Measurements from ENCODE around the gene HOXD9. TPM values are rescaled to one million over a fixed set of nuclear protein-coding genes. Genes with fewer than 3 reads are reported as not detected.
A peak's percentile ranks its signal among the peaks of the same experiment; 100 is the strongest.

Gene HOXD9
- total RNA-seq, 1 experiment from 2014 or later = not detected

DNA sequence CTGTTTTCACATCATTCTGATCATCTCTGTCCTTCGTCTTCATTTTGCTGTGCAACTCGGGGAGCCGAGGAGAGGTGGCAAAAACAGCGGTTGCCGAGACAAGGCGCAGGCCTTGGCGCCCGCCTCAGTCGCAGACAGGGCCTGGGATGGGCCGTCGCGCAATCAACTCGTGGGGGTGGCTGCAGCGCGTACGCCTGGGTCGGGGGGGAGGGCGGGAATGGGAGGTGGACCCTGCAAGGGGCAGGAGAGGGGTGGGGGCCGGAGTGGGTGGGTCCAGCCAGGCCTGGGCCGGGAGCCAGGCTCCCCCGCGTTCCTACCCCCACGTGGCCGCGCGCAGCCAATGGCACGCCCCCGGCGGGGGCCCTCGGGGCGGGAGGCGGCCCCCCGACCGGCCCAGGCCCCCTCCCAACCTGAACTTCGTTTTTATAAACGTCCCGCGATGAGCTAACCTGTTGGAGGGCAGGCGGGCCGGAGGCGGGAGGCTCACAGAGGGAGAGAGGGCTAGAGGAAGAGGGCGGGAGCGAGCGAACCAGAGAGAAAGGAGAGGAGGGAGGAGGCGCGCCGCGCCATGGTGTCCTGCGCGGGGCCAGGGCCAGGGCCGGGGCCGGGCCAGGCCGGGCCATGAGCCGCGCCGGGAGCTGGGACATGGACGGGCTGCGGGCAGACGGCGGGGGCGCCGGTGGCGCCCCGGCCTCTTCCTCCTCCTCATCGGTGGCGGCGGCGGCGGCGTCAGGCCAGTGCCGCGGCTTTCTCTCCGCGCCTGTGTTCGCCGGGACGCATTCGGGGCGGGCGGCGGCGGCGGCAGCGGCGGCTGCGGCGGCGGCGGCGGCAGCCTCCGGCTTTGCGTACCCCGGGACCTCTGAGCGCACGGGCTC lies 30.0 kb upstream of the HOXD9 start, which contains the start of gene HOXD13:
Gene HOXD13, plus strand, starts transcription at position 452 of the 875 bp plus-strand sequence. Its CDS starts 170 bp downstream, at position 622.
- no peak within 1 kb of the TSS for H3K27ac Mint-ChIP-seq
- no peaks in the 10 kb centered on the region for H3K9me3 Mint-ChIP-seq
- POLR2A ChIA-PET = no interaction called here
- peaks cover 96% of the 10 kb centered on the region for H3K27me3 Mint-ChIP-seq (ENCODE audit: low read depth)
- peaks cover 9% of the 10 kb centered on the region for H3K36me3 Mint-ChIP-seq
- peak; percentile 45 for ATAC-seq
- peak within 1 kb of the TSS; percentile 61 for H3K4me3 Mint-ChIP-seq
- peaks cover 57% of the 10 kb centered on the region for H3K4me1 Mint-ChIP-seq
- DNase-seq (ENCODE audit: low spot score) = peak; percentile 76
- CTCF ChIA-PET = interaction anchor here (0.5 to 1.2 kb wide), 3 partner anchors 13 to 1033 kb away, joined by 3 to 10 read pairs (median 5); no protein-coding TSS in a partner anchor
- TF ChIP-seq FOXP4 (CRISPR knock-in tag; IDR thresholded peaks at IDR 0.05) (no peak), ZNF263 (CRISPR knock-in tag; IDR thresholded peaks at IDR 0.05; ENCODE audit: low read depth) (no peak), NR2C2 (CRISPR knock-in tag; IDR thresholded peaks at IDR 0.05) (no peak), HMGA2 (CRISPR knock-in tag; IDR thresholded peaks at IDR 0.05) (no peak), KAT7 (CRISPR knock-in tag; IDR thresholded peaks at IDR 0.05; ENCODE audit: borderline replicate concordance) (no peak), GRHL2 (CRISPR knock-in tag; IDR thresholded peaks at IDR 0.05; ENCODE audit: insufficient replicate concordance, severe bottlenecking) (no peak), GABPB1 (CRISPR knock-in tag; IDR thresholded peaks at IDR 0.05) (no peak), PREB (CRISPR knock-in tag; IDR thresholded peaks at IDR 0.05; ENCODE audit: borderline replicate concordance) (no peak), ZNF281 (CRISPR knock-in tag; IDR thresholded peaks at IDR 0.05) (no peak), USF2 (CRISPR knock-in tag; IDR thresholded peaks at IDR 0.05) (peak; percentile 85), JAZF1 (CRISPR knock-in tag; IDR thresholded peaks at IDR 0.05) (no peak), E2F4 (CRISPR knock-in tag; IDR thresholded peaks at IDR 0.05; ENCODE audit: borderline replicate concordance, low read depth) (no peak), USF1 (CRISPR knock-in tag; IDR thresholded peaks at IDR 0.05) (0 out of 2 replicates have a peak, but pooled peaks have one; percentile 31), NFYB (CRISPR knock-in tag; conservative IDR thresholded peaks at IDR 0.05; ENCODE audit: low read depth) (peak; percentile 49; the same call in 1 of the 2 replicates), RELA (CRISPR knock-in tag; IDR thresholded peaks at IDR 0.05; ENCODE audit: borderline replicate concordance) (no peak), ZNF138 (CRISPR knock-in tag; conservative IDR thresholded peaks at IDR 0.05) (no peak)
- TF ChIP-seq, protein P1, sequence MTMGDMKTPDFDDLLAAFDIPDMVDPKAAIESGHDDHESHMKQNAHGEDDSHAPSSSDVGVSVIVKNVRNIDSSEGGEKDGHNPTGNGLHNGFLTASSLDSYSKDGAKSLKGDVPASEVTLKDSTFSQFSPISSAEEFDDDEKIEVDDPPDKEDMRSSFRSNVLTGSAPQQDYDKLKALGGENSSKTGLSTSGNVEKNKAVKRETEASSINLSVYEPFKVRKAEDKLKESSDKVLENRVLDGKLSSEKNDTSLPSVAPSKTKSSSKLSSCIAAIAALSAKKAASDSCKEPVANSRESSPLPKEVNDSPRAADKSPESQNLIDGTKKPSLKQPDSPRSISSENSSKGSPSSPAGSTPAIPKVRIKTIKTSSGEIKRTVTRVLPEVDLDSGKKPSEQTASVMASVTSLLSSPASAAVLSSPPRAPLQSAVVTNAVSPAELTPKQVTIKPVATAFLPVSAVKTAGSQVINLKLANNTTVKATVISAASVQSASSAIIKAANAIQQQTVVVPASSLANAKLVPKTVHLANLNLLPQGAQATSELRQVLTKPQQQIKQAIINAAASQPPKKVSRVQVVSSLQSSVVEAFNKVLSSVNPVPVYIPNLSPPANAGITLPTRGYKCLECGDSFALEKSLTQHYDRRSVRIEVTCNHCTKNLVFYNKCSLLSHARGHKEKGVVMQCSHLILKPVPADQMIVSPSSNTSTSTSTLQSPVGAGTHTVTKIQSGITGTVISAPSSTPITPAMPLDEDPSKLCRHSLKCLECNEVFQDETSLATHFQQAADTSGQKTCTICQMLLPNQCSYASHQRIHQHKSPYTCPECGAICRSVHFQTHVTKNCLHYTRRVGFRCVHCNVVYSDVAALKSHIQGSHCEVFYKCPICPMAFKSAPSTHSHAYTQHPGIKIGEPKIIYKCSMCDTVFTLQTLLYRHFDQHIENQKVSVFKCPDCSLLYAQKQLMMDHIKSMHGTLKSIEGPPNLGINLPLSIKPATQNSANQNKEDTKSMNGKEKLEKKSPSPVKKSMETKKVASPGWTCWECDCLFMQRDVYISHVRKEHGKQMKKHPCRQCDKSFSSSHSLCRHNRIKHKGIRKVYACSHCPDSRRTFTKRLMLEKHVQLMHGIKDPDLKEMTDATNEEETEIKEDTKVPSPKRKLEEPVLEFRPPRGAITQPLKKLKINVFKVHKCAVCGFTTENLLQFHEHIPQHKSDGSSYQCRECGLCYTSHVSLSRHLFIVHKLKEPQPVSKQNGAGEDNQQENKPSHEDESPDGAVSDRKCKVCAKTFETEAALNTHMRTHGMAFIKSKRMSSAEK (CRISPR knock-in tag; IDR thresholded peaks at IDR 0.05; ENCODE audit: borderline replicate concordance) = no peak

Measured in WTC11 (cell line).